HUDEP-2 (cell line): ENCODE results near the gene PHF23.

Source experiments
- DNase-seq, 76 experiments: peaks; one replicate each; lab custom pipeline; 2025; ENCODE audit not compliant: unreplicated experiment in 76 of 76; lab: John Stamatoyannopoulos, UW

Gene PHF23

DNA sequence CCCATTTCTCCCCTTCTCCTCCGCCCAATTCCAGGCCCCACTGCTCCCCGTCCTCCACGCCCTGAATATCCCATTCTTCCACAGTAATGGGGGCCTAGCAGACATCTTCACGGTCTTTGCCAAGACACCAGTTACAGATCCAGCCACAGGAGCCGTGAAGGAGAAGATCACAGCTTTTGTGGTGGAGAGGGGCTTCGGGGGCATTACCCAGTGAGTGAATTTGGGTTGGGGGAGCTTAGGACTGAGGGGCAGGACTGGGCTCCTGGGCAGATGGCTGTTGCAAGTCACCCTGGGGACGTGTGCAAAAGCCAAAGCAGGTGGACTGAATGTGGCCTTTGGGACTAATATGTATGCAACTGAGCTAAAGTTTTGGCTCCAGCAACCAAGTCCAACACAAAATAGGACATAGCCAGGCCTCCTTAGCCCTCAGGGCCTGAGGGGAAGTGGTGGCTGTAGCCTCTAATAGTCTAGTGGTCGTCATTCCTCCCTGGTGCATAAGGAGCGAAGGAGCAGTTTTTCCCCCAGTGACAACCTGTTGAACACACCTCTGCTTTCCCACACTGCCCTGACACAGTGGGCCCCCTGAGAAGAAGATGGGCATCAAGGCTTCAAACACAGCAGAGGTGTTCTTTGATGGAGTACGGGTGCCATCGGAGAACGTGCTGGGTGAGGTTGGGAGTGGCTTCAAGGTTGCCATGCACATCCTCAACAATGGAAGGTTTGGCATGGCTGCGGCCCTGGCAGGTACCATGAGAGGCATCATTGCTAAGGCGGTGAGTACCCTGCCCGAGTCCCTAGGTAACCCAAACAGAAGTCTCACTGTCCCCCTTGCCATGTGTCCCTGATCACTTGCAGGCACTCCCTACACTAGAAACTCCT lies 16.9 kb downstream of the PHF23 start:
- DNase-seq, result no peak

DNA sequence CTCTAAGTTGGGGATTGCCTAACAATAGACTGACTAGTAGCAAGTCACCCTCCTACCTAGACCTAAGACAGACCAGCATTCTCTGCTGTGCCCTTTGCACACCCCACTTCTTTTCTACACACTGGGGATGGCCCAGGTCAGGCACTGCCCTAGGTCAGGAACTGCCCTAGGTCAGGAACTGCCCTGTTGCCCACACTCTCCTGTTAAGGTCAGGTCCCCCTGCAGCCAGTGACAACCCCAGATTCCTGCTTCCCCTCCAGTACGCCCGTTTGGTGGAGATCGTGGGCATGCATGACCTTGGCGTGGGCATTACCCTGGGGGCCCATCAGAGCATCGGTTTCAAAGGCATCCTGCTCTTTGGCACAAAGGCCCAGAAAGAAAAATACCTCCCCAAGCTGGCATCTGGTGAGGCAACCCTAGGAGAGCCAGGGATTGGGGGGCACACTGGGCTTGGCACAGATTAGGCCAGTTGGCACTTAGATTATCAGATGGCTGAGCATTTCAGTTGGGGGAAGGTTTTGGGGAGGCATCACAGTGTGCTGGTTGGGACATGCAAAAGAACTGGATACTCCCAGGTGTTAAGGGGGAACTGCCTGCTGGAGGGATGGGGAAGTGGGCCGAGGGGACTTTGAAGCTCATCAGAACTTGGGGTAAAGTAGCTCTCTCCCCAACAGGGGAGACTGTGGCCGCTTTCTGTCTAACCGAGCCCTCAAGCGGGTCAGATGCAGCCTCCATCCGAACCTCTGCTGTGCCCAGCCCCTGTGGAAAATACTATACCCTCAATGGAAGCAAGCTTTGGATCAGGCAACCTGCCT lies 17.8 kb downstream of the PHF23 start:
- no peak for DNase-seq

DNA sequence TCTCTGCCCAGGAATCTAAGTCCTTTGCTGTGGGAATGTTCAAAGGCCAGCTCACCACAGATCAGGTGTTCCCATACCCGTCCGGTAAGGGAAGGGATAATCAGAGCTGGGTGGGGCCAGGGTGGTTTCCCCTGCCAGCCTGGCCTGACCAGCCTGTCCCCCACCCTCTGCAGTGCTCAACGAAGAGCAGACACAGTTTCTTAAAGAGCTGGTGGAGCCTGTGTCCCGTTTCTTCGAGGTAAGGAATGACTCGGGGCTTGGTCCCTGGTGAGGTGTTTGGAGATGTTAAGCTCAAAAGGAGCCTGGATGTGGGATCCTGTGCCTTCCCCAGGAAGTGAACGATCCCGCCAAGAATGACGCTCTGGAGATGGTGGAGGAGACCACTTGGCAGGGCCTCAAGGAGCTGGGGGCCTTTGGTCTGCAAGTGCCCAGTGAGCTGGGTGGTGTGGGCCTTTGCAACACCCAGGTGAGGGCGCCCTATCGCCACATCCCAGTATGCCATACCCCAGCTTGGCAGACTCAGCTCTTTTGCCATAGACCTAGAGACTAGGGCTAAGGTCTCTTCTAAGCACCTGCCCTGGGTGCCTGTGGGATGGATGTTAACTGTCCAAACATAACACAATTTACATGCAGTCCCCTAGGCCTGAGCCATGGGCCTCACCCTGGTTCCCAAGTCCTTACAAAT lies 18.5 kb downstream of the PHF23 start:
- DNase-seq, result peak in 62 of 76 experiments; percentile 10 to 82 (median 63)

- peak in 65 of 76 experiments; percentile 24 to 87 (median 76) for DNase-seq
Observed at GRCh38 chr17:7219812-7220592, 19.3 kb downstream of the PHF23 start, which contains the start of the genes ACADVL and DLG4. ACADVL (plus strand) TSS chr17:7219938; CDS start chr17:7219985, 47 bp downstream. DLG4 (minus strand) TSS chr17:7219836.

DNA sequence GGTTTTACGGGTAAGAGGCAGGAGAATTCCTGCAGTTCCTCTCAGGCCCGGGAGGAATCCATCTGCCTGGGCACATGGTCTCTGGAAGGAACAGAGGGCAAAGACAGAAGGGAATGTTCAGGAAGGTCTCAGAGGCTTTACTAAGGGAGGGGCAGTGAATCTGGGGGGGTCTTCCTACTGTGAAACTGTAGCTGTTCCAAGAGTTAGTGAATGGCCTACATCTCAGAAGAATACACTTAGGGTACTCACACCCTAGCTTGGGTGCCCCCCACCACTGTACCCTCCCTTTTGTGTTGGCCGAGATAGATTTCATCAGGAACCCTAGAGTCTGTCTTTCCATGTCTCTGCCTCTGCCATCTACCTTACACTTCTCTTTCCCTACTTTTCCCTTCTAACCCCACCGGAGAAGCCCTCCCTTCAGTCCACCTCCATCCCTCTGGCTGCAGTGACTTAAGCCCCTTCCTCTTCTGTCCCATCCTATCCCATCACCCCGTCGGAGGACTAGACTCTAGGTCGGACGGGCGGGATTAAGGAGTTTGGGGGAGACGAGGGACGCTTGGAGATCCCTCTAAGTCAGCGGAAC lies 19.9 kb downstream of the PHF23 start:
- DNase-seq, result no peak

DNA sequence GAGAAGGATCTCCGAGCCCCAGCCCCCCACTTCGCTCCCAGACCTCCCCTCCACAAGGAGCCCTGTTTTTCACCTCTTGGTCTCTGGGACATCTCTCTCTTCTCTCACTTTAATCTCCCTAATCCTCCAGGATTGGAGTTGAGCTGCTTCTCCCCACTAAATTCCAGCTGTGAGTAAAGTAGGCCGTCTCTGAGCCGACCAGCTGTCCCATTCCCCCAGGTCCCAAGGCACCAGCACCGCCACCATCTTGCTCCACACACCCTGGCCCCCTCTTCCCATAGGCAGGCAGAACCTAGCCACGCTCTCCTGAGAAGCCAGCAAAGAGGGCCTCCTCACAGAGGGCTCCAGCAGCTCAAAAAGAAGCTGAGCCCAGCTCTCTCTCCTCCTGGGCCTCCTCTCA lies 20.5 kb downstream of the PHF23 start:
- DNase-seq, result peak in 1 of 76 experiments; percentile 8

- no peak for DNase-seq
Observed at GRCh38 chr17:7218166-7218565, 21.1 kb downstream of the PHF23 start.

DNA sequence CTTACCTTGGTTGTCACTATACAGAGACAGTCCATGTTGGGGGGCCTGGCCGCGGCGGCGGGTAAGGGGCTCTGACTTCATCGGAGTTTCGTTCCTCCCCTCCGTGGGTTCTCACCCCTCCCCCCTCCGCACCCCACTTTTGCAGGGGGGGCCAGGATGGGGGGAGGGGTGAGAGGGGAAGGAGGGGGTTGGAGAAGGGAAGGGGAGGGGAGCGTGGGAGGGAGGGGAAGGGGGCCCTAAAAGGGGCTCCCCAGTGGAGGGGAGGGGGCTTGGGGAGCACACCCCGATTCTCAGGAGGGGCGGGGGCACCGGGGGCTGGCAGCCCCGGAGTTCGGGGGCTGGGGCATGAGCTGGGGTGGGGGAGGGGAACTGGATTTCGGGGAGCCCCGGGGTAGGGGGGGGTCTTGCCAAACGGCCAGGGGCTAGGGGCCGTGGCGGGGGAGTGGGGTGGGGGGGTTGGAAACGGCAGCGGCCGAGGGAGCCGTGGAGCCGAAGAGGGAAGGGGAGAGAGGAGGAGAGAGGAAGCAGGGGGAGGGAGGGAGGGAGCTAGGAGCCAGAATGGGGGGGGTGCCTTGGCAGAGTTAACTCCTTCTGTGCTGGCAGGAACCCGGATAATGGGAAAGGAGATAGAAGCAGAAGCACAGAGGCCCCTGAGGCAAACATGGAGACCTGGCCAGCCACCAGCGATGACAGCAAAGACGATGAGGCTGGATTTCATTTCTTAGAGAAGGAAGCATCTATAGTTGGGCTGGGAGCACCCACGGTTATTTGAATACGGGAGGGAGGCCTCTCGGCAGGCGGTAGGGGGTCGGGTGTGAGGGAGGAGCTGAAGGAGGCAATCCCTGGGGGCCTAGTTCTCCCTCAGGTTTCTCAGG lies 21.9 kb downstream of the PHF23 start:
- peak in 29 of 76 experiments; percentile 11 to 59 (median 32) for DNase-seq

GRCh38 chr17:7216242-7217112 lies 22.8 kb downstream of the PHF23 start:
- no peak for DNase-seq

DNA sequence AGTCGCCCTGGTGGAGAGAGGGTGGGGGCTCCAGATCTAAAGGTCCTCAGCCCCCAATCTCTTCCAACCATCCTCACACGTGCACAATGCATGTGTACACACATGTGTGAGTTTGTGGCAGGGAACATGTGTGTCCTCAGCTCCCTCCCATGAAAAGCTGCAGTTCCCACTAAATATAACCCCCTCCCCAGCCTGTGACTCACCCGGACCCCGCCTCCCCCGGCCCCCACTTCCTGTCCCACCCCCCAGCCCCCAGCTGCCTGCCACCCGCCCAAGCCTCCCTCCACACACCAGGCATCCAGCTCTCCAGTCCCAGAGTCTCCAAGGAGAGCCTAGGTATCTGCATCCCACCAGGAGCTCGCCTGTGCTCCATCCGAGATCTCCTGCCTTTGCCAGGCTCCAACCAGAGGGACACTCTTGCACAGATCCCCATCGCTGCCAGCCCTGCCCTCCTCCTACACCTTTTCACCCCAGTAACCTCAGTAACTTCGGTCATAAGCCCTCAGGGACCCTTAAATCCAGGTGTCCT lies 23.5 kb downstream of the PHF23 start:
- no peak for DNase-seq

- DNase-seq, result no peak
Observed at GRCh38 chr17:7215136-7215638, 24.1 kb downstream of the PHF23 start.

DNA sequence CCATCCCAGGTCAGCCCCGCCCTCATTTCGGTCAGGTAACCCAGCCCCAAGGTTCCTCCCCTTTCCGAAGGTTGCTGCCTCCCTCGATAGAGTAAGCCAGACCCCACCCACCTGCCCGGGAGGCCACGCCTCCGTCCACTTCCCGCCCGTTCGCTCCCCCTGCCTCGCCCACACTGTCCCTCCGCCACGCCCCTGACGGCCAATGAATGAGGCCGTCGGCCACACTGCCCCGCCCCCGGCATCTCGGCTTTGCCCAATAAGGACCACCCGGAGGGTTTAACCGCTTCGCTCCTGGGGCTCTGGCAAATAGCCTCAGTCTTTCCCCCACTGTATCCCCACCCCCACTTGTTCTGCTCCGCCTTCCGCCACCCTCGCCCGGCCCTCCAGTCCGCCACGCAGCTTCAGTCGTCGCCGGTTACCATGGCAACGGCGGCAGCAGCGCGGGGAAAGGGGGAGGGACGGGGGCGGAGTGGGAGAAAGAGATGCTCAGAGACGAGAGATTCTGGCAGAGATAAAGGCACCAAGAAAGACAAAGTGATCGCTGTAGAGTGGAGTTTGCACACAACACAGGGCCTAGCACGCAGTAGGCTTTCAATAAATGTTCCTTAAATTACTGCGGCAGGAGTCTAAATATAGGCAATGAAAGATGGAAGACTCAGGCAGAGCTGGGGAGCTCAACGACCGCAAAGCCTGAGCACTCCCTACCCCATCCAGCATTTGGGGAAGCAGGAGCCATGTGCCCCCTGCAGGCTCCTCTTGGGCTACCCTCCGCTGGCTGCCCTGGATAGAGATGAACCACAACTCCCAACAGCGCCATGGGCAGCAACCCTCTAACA lies 24.7 kb downstream of the PHF23 start:
- DNase-seq, result peak; percentile 53 to 99 (median 96)

GRCh38 chr17:7213895-7214299 lies 25.4 kb downstream of the PHF23 start:
- DNase-seq, result peak in 39 of 76 experiments; percentile 17 to 77 (median 61)

GRCh38 chr17:7211491-7212273 lies 27.6 kb downstream of the PHF23 start:
- no peak for DNase-seq

GRCh38 chr17:7208754-7209460 lies 30.4 kb downstream of the PHF23 start:
- DNase-seq, result no peak
